ENCODE results near the gene GARRE1.
"Not testable (repeated sequence)": the region's sequence is repeated elsewhere in the genome, so short reads cannot be mapped to it uniquely, and the experiment has no call there.

Gene GARRE1

GRCh38 chr19:34232566-34233481, 21.5 kb upstream of the GARRE1 start:
- DNase-seq = no peak

DNA sequence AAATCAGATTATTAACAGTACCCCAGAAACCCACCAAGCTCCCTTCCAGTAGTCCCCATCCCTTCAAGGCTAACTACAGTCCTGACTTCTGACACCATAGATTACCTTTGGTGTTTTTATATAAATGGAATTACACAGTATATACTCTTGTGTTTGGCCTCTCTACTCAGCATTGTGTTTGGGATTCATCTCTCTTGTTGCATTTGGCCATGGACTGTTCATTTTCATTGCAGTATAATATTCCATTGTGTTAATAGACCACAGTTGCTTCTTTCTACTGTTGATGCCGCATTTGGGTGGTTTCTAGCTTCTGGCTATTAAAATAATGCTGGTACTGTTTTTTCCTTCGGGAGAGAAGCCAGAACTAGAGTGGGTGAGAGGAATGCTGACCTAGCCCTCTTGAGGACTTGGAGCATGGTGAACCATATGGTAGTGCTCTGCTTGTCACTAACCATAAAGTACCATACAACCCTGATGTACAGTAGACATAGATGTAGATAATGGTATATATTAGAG, 18.9 kb upstream of the GARRE1 start:
- DNase-seq = no peak

DNA sequence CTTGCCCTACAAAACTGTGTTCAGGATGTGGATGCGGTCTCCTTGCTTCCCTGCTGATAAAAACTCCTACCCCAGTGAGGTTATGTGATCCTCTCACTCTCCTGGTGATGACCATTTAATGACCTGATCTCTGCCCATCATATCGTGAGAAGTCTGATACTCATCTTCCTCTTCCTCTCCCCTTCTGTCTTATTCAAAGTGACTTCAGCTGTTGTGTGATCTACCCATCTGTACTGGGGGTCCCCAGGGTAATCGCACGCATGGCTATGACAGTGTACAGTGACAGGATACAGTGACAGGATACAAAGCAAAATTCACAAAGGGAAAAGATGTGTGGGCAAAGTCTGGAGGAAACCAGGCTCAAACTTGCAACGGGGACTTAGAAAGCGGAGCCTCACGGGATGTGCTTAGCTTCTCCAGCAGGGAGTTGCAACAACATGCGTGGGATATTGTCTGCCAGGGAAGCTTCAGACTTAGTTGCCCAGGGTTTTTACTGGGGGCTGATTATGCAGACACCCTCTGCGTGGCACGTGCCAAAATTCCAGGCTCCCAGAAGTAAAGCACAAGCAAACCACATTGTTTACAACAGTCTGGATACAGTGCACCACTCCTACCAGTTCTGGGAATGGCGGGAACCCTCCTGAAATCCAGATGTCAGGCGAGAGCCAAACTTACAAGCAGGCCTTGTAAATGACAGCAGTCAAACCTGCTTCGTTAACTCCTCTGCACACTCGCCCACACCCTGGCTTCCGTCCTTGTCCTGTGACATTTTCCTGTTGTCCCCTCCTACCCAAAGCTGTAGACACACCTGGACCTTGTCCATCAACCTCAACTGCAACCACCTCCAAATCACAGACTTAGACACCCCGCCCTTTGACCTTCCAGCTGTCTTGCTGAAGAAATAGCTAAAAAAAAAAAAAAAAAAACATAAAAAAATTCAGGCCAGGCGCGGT, 18.0 kb upstream of the GARRE1 start:
- no peak for DNase-seq

GRCh38 chr19:34237283-34237682, 17.1 kb upstream of the GARRE1 start:
- DNase-seq = no peak

DNA sequence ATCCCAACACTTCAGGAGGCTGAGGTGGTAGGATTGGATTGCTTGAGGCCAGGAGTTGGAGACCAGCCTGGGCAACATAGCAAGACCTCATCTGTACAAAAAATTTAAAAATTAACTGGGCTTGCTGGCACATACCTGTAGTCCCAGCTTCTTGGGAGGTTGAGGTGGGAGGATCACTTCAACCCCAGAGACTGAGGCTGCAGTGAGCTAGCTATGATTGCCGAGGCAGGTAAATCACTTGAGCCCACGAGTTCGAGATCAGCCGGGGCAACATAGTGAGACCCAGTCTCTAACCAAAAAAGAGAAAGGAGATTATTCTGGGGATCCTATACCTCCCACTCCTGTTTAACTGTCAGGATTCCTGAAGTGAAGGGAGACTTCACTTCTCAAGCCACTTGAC, 16.4 kb upstream of the GARRE1 start:
- DNase-seq = no peak

DNA sequence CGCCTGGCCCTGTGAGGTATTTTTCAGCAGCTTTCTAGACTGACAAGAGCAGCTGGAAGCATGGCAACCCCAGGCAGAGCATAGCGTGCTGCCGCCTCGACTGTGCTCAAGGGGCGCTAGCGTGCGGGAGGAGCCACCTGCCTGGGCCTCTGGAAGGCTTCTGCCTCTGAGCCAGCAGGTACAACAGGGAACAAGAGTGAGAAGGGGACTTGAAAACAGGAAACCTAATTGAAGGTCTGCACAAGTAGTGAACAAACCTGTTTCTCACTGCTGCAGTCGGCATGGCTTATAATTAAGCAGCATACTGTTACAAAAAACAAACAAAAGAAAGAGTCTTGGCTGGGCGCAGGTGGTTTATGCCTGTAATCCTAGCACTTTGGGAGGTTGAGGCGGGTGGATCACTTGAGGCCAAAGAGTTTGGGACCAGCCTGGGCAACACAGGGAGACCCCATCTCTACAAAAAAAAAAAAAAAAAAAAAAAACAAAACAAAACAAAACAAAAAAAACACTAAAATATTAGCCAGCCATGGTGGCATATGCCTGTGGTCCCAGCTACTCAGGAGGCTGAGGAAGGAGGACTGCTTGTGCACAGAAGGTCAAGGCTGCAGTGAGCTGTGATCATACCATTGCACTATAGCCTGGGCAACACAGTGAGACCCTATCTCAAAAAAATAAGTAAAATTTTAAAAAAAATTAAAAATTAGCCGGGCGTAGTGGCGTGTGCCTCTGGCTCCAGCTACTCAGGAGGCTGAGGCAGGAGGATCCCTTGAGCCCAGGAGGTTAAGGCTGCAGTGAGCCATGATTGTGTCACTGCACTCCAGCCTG, 12.6 kb upstream of the GARRE1 start:
- DNase-seq = peak; percentile 65

GRCh38 chr19:34243138-34243875, 11.0 kb upstream of the GARRE1 start:
- DNase-seq = not testable (repeated sequence)

GRCh38 chr19:34243876-34244578, 10.3 kb upstream of the GARRE1 start:
- DNase-seq = no peak

- no peak for DNase-seq
Observed at GRCh38 chr19:34244611-34245299, 9.6 kb upstream of the GARRE1 start.

GRCh38 chr19:34246340-34246739, 8.0 kb upstream of the GARRE1 start:
- DNase-seq = no peak

- no peak for DNase-seq
Observed at GRCh38 chr19:34248941-34249340, 5.4 kb upstream of the GARRE1 start.

GRCh38 chr19:34253167-34253566, 1.2 kb upstream of the GARRE1 start:
- not testable (repeated sequence) for DNase-seq

DNA sequence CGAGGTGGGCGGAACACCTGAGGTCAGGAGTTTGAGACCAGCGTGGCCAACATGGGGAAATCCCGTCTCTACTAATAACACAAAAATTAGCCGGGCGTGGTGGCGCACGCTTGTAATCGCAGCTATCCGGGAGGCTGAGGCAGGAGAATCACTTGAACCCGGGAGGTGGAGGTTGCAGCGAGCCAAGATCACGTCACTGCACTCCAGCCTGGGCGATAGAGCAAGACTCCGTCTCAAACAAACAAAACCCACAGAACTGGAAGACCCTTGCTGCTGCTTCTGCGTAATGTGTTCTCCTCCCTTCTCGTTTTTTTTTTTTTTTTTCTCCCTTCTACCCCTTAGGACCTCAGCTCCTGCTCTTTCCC, 691 bp upstream of the GARRE1 start:
- not testable (repeated sequence) for DNase-seq

GRCh38 chr19:34254698-34255432, 511 bp downstream of the GARRE1 start:
- DNase-seq = peak; percentile 66

GRCh38 chr19:34255546-34255945, 1.2 kb downstream of the GARRE1 start:
- DNase-seq = no peak

GRCh38 chr19:34256835-34257558, 2.6 kb downstream of the GARRE1 start:
- no peak for DNase-seq

- no peak for DNase-seq
Observed at GRCh38 chr19:34257559-34257924, 3.2 kb downstream of the GARRE1 start.

GRCh38 chr19:34259367-34260095, 5.2 kb downstream of the GARRE1 start:
- no peak for DNase-seq

Measured in 8988T (cell line).